Osteoblast (primary cell): Measurements from ENCODE around the gene PTPN3. TPM values are rescaled to one million over a fixed set of nuclear protein-coding genes. Genes with fewer than 3 reads are reported as not detected.

Experiments
- DNase-seq: peaks from one replicate; pipeline ENCODE4 v3.0.0; 2011; ENCODE audit warnings: low spot score, mixed read lengths; ENCODE audit not compliant: insufficient read length; ENCODE audit errors: missing footprints
- H2AFZ ChIP-seq: 2 replicates; pipeline ENCODE4 v1.6.0; 2011; ENCODE audit warnings: mild to moderate bottlenecking, low read length
- H3K27ac ChIP-seq: 2 replicates; pipeline ENCODE4 v1.5.1; 2011; ENCODE audit warnings: mild to moderate bottlenecking, low read depth, low read length, moderate library complexity
- H3K27me3 ChIP-seq: 2 replicates; pipeline ENCODE4 v1.6.0; 2012; ENCODE audit warnings: mild to moderate bottlenecking, control low read depth, inconsistent platforms, low read length, moderate library complexity; ENCODE audit not compliant: insufficient read depth
- H3K36me3 ChIP-seq: 2 replicates; pipeline ENCODE4 v1.5.1; 2011; ENCODE audit warnings: mild to moderate bottlenecking, low read length, control low read depth, moderate library complexity; ENCODE audit not compliant: insufficient read depth
- H3K4me1 ChIP-seq: 2 replicates; pipeline ENCODE4 v1.5.1; 2011; ENCODE audit warnings: mild to moderate bottlenecking, low read length, control low read depth, moderate library complexity; ENCODE audit not compliant: insufficient read depth
- H3K4me2 ChIP-seq: 2 replicates; pipeline ENCODE4 v1.6.0; 2011; ENCODE audit warnings: mild to moderate bottlenecking, low read length; ENCODE audit not compliant: insufficient read depth
- H3K4me3 ChIP-seq: fragments of 200-600 bp; sonication (generic); 3 replicates; pipeline ENCODE4 v1.5.1; 2012; ENCODE audit warnings: mild to moderate bottlenecking, low read length, inconsistent platforms; ENCODE audit not compliant: insufficient read depth
- H3K79me2 ChIP-seq: 2 replicates; pipeline ENCODE4 v1.6.0; 2012; ENCODE audit warnings: mild to moderate bottlenecking, low read length, control low read depth, inconsistent platforms; ENCODE audit not compliant: insufficient read depth
- H3K9me3 ChIP-seq: 2 replicates; pipeline ENCODE4 v1.5.1; 2011; ENCODE audit warnings: low read depth, low read length, control low read depth
- H4K20me1 ChIP-seq: 2 replicates; pipeline ENCODE4 v1.6.0; 2012; ENCODE audit warnings: mild to moderate bottlenecking, low read length, control low read depth; ENCODE audit not compliant: insufficient read depth
- total RNA-seq: library from RNA; depleted of rRNA; stranded (reverse); fragments of >200 nt; gene quantifications from 2 replicates; pipeline ENCODE4 v1.2.3, GENCODE V29; 2012
- TF ChIP-seq, protein P1 (sequence below): IDR thresholded peaks from 2 replicates; pipeline ENCODE4 v1.5.1; 2011; ENCODE audit warnings: mild to moderate bottlenecking, low read depth, low read length, moderate library complexity; ENCODE audit errors: extremely low read depth

Gene PTPN3
- total RNA-seq, 1 donor: 2.9 TPM

DNA sequence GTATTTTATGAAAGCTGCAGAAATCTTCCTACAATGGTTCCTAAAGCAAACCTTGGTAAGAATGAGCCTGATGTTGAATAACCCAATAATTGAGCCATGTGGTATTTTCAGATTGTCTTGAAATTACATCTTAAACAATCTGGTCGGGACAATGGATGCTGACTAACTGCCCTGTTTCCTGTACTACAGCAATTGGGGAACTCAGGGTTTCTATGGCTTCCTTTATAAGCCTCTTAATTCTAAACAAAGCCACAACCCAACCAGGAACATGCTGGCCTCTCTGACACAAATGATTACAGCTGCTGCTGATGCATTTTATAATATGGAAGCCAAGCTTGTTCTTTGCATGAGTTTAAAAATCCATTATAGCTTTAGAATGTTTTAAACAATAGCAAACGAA, 30.2 kb downstream of the PTPN3 start:
- no peak for DNase-seq
- no peaks in the 10 kb centered on the region for H3K27me3 ChIP-seq
- H3K79me2 ChIP-seq: no peaks in the 10 kb centered on the region

DNA sequence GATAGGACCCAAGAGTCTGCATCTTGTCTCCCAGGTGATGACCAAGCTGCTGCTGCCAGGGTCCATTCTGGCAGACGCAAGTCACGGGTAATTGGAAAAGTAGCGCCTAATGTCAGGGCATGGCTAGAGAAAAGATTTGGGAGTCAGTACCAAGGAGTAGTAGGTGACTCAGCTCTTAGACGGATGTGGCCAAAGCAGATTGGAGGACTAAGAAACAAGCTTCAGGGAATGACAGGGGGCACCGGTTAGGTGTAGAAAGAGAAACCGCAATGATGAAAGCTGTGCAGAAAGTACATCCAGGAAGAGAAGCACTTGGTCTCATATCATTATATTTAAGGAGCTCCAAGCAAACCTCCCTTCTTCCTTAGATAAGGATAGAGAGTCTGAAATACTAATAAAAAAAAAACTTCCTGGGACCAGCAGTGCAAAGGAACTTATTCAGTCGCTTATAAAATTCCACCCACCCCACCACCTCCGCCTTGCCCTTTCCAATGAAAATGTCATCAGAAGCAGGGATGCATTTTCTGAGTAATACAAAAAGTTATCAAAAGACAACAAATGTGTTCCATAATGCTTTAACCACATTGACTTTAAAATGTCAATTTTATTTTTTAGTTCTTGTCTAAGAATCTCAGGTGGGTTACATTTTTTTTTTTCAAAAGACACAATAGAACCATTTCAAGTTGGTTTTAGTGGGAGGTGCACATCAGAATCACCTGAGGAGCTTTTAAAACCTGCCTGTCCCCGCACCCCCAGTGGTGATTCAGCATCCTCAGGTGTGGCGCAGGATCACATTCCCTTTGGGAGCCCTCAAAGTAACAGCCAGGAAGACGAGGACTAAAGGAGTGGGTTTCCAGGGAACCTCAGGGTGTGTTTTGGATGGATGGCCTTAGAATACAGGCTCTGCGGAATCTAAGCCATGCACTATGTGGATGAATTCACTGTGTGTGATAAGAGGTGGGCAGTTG, 31.2 kb downstream of the PTPN3 start:
- TF ChIP-seq, protein P1, sequence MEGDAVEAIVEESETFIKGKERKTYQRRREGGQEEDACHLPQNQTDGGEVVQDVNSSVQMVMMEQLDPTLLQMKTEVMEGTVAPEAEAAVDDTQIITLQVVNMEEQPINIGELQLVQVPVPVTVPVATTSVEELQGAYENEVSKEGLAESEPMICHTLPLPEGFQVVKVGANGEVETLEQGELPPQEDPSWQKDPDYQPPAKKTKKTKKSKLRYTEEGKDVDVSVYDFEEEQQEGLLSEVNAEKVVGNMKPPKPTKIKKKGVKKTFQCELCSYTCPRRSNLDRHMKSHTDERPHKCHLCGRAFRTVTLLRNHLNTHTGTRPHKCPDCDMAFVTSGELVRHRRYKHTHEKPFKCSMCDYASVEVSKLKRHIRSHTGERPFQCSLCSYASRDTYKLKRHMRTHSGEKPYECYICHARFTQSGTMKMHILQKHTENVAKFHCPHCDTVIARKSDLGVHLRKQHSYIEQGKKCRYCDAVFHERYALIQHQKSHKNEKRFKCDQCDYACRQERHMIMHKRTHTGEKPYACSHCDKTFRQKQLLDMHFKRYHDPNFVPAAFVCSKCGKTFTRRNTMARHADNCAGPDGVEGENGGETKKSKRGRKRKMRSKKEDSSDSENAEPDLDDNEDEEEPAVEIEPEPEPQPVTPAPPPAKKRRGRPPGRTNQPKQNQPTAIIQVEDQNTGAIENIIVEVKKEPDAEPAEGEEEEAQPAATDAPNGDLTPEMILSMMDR: no peak
- Histone ChIP-seq H3K4me2 (no peak overlapping the region), H4K20me1 (peaks cover 2% of the 10 kb centered on the region), H3K27me3 (no peaks in the 10 kb centered on the region), H3K9me3 (no peaks in the 10 kb centered on the region), H3K4me3 (no peak overlapping the region), H3K79me2 (no peaks in the 10 kb centered on the region), H3K4me1 (no peaks in the 10 kb centered on the region), H3K36me3 (no peaks in the 10 kb centered on the region), H2AFZ (no peak overlapping the region), H3K27ac (no peak overlapping the region)
- no peak for DNase-seq

More for the DNA sequence above, 30.2 kb downstream of the PTPN3 start:
- TF ChIP-seq, protein P1: no peak
- no peak overlapping the region for H2AFZ ChIP-seq
- H3K4me3 ChIP-seq: no peak overlapping the region
- H3K27ac ChIP-seq: no peak overlapping the region
- no peaks in the 10 kb centered on the region for H3K9me3 ChIP-seq
- H3K4me2 ChIP-seq: no peak overlapping the region
- no peaks in the 10 kb centered on the region for H3K36me3 ChIP-seq
- H4K20me1 ChIP-seq: peaks cover 2% of the 10 kb centered on the region
- no peaks in the 10 kb centered on the region for H3K4me1 ChIP-seq

DNA sequence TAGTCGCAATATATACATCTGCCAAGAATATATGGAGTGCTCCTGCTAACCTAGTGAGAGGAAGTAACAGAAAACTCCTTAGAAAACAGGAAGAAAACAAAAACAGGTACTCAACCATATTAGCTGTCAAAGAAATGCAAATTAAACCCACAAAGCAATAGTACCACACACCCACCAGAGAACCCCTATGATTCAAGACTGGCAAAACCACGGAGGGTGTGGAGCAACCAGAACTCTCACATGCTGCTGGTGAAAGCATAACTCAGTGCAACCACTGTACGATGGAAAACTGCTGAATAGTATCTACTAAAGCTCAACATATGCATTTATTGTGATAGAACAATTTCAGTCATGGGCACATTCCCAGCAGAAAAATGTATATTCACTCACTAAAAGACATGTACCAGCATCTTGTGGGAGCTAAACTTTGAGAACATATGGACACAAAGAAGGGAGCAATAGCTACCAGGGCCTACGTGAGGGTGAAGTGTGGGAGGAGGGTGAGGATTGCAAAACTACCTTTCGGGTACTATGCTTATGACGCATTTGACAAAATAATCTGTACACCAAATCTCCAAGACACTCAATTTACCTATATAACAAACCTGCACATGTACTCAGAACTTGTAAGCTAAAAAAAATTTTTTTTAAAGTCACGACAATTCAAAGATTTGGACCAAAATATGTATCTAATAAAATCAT, 34.0 kb downstream of the PTPN3 start:
- Histone ChIP-seq H3K27ac (no peak overlapping the region), H3K79me2 (no peaks in the 10 kb centered on the region), H4K20me1 (peaks cover 2% of the 10 kb centered on the region), H3K4me2 (no peak overlapping the region), H3K4me1 (no peaks in the 10 kb centered on the region), H3K27me3 (no peaks in the 10 kb centered on the region), H3K9me3 (no peaks in the 10 kb centered on the region), H3K4me3 (no peak overlapping the region), H3K36me3 (no peaks in the 10 kb centered on the region), H2AFZ (no peak overlapping the region)
- TF ChIP-seq, protein P1: no peak
- DNase-seq: no peak

DNA sequence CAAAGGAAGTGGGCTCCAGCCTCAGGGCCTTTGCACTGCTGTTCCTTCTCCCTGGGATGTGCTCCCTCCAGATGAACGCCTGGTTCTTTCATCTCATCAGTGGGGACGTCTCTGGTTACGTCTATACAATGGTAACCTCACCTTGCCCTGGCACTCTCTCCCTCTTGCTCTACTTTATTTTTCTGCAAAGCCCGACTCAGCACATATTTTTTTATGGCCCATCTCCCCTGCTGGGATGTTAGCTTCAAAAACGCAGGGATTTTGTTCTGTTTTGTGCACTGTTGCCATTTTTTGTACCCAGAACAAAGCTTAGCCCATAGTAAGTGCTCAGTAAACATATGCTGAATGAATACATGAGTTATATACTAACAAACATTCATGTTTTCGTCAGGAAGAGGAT, 37.5 kb downstream of the PTPN3 start:
- no peak overlapping the region for H3K27ac ChIP-seq
- no peaks in the 10 kb centered on the region for H4K20me1 ChIP-seq
- TF ChIP-seq, protein P1: no peak
- no peak overlapping the region for H2AFZ ChIP-seq
- H3K4me2 ChIP-seq: no peak overlapping the region
- no peaks in the 10 kb centered on the region for H3K36me3 ChIP-seq
- H3K27me3 ChIP-seq: no peaks in the 10 kb centered on the region
- H3K9me3 ChIP-seq: no peaks in the 10 kb centered on the region
- no peaks in the 10 kb centered on the region for H3K4me1 ChIP-seq
- H3K4me3 ChIP-seq: no peak overlapping the region
- H3K79me2 ChIP-seq: no peaks in the 10 kb centered on the region
- no peak for DNase-seq
